H4 (cell line): Measurements from ENCODE around the gene ABHD12. TPM values are rescaled to one million over a fixed set of nuclear protein-coding genes. Genes with fewer than 3 reads are reported as not detected.
A peak's percentile ranks its signal among the peaks of the same experiment; 100 is the strongest.
"Not testable (repeated sequence)": the region's sequence is repeated elsewhere in the genome, so short reads cannot be mapped to it uniquely, and the experiment has no call there.

Source experiments
- DNase-seq: peaks from one replicate; pipeline ENCODE4 v3.0.0-alpha.2; 2015; ENCODE audit warnings: low spot score
- total RNA-seq: library from RNA; depleted of rRNA; stranded (reverse); fragments of >200 nt; shearing (Covaris generic); gene quantifications from 2 replicates; pipeline ENCODE4 v1.2.3, GENCODE V29; 2014

The ABHD12 gene
- total RNA-seq, 1 experiment from 2014 or later = 24.7 TPM

GRCh38 chr20:25321991-25322390 lies 68.6 kb downstream of the ABHD12 start:
- DNase-seq = no peak

DNA sequence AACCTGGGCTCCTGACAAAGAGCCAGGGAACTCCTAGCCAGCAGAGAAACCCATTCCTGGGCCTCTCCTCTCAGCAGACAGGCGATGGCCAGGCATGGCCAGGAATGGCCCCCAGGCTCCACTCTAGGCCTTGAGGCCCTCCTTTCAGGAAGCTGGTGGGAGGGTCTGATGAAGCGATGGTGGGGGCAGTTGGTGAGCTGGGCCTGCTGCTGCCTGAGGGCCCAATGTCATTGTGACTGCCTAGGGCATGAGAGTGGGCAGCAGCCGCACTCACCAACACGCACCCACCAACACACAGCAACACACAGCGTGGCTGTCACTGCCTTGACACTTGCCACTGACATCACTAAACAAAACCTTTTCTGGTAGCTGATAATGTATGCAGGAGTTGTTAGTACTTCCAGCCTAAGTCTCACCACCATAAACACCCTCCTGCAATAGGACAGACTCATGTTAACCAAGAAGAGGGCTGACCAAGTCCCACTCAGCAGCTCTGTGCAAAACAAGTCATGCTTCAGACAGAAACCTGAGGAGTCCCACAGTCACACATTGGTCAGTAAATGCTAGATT lies 69.3 kb downstream of the ABHD12 start:
- no peak for DNase-seq

DNA sequence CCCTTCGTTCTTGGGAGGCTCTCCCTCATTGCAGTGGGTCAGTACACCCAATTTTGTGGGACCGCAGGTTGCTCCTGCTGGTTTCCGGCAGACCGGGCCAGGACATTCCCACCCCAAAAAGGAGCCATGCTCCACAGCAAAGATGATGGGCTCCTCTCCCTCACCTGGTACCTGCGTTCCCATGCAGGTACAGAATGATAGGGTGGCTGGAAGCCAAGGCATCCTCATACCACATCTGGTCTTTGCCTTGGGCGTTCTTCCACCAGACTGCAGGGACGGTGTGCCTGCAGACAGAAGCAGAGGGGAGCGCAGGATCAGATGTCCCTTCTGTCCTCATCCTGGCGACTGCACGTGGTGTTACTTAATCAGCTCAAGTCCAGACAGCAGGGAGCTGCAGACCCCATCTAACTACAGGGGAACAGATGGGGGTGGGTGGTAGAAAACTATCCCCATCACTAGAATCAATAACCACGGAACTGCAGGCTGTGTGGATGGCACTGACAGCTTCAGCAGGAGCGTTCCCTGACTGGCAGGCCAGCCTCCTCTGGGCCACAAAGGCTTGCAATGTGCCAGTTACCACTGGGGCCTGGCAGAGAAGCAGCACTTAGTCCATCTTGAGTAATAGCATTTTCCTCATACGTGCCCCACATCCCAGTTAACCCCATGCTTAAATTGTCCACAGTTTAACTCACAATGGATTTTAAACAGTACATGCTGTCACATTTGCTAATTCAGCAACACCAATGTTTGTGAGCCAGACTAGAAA lies 70.4 kb downstream of the ABHD12 start:
- no peak for DNase-seq

DNA sequence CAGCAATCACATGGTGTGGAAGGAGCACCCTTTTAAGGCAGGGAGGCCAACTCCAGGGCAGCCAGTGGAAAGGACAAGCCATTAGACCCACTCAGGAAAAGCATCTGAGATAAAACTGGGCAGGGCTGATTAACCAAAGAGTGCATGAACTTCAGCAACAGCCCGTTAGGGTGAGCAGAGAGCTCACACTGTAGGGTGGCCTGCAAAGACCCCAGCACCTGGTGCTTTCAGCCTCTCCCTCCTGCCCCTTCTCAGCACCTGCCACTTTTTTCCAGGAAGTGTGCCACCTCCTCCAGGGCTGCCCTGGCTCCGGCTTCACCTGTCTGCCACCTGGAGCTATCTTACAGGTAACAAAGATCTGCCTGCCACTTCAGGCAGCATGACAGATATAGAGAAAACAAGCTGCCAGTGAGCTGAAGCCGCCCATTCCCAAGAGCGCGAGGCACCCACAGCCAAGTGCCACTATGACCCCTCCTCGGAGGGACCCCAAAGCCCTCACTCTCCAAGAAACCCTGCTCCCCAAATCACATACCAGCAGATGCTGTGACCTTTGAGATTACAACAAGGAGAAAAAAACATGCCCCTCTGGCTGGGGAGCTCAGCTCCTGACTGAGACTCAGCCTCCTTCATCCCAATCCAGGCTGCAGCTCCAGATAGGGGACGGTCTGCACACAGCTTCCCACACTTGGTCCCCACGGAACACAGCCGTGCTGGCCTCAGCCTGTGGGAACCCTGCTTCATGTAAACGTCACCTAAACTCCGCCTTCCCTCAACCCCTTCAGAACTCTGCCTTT lies 71.2 kb downstream of the ABHD12 start:
- no peak for DNase-seq

DNA sequence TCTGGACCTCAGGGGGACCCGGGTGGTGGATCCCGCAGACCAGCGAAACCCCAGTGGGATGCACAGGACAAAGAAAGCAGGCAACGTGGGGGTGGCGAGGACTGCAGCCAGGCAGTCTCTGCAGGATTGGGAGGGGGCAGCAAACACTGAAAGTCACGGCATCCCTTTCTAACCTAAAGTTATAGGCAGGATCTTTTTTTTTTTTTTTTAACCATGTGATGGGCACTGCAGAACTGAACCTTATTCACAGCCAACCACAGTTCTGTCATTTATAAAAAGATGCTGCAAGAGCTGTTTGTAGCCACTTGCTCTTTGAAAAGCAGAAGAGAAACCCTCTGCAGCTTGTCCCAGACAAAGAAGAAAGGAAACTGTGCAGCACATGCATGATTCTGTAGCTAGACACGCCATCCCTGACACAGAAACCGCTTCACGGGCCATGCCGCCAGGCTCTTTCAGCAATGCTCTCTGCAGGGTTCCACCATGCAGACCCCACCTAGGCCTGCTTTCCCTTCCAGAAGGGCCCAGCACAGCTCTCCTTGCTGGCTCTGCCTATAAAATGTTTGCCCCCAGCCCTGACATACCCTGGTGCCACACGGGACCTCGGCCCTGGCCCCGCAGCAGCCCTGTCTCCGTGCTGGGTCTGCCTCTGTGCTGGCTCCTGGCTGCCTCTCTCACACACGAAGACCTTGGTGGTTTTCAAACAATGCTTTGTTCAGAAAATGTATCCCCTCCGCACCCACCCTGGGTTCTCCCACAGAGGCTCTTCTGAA lies 72.0 kb downstream of the ABHD12 start:
- no peak for DNase-seq

DNA sequence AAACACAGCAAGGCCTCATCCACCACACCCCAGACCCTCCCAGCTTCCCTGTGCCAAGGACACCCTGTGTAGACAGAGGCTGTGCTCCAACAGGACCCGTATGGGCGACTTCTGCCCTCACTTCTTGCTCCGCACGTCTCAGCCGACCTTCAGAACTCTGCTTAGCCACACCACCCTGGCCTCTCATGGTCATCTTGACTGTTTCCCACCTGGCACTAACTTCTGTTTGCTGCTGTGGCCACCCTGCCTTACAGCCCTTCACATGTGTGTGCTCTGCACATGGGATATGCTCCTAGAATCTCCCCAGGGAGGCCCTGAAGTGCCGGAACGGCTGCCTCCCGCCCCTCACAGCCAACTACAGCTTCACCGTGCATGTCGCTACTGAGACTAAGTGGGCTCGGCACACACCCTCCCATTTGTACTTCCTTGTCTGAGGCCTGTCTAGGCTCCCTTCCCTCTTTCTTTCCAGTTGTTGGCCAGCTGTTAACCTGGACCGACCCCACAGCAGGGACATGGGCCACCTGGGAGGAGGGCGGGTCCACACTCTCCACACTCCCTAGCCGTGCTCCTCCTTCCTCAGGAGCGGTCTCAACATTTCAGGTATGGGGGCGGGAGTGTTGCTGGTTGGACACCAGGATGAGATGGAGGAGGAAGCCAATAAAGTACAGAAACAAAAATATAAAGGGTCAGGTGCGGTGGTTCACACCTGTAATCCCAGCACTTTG lies 73.1 kb downstream of the ABHD12 start:
- DNase-seq = no peak

- DNase-seq = no peak
Measured at GRCh38 chr20:25316506-25317190, 74.0 kb downstream of the ABHD12 start.

DNA sequence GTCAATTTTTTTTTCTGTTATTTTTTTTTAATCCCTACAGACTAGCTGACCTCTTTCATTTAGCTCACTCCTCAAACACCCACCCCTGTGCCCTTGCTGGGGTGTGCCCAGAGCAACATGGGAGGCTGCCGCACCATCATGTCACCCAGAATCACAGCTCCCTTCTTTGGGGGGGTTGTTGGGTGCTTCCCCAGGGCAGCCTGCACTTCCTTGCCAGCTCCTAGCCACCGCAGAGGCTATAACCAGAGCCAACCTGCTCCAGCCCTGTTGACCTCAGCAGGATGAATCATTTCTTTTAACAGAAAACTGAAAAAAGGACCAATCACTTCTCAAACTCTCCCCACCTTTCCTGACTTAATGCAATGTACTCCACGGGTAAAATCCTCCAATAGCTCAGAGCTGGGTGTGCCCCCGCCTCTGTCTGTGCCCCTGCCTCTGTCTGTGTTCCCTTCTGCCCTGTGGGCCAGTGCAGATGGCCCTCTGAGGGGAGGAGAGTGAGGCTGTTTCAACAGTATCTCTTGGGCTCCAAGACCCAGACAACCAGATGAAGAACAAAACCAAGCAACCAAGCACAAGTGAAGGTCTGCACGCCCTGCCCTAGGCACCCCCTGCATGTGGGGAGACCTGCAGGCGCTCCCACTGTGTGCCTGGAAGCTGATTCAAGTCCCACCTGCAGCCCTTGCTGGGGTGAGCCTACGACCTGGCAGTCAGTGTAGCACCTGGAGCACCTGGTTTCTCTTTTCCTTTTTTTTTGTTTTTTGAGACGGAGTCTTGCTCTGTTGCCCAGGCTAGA lies 75.0 kb downstream of the ABHD12 start:
- no peak for DNase-seq

- DNase-seq = no peak
Measured at GRCh38 chr20:25314497-25315417, 75.9 kb downstream of the ABHD12 start.

GRCh38 chr20:25313593-25313992 lies 77.0 kb downstream of the ABHD12 start:
- DNase-seq = no peak

- DNase-seq = not testable (repeated sequence)
Measured at GRCh38 chr20:25312716-25313115, 77.9 kb downstream of the ABHD12 start.

DNA sequence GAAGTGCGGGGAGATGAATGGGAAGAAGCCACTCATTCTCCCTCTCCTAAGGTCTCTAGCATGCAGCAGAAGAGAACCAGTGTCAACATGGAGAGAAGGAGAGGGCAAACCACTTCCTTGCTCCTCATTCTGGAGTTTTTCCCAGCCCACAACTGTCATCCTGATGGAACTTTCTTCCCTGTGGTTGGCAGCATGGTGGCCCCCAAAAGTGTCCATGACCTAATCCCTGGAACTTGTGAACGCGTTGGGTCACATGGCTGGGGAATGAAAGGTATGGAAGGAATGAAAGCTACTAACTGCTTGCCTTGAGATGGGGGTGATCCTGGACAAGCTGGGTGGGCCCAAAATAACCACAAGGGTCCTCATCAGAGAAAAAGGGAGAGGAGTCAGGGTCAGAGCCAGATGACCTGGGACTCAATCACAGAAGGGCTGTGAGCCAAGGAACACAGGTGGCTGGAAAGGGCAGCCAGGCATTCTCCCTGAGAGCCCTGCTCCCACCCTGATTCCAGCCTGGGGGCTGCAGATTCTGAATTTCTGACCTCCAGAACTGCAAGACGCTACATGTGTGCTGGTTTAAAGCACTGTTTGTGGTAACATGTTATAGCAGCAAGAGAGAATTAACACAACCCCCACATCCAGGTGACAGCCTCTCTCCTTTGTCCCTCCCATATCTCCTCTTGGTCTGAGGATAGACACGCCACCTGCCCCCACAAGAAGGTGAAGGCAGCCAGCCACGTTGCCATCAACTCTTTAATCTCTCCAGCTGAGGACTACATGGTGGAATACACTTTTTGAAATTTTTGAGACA lies 79.5 kb downstream of the ABHD12 start:
- peak; percentile 40 for DNase-seq

DNA sequence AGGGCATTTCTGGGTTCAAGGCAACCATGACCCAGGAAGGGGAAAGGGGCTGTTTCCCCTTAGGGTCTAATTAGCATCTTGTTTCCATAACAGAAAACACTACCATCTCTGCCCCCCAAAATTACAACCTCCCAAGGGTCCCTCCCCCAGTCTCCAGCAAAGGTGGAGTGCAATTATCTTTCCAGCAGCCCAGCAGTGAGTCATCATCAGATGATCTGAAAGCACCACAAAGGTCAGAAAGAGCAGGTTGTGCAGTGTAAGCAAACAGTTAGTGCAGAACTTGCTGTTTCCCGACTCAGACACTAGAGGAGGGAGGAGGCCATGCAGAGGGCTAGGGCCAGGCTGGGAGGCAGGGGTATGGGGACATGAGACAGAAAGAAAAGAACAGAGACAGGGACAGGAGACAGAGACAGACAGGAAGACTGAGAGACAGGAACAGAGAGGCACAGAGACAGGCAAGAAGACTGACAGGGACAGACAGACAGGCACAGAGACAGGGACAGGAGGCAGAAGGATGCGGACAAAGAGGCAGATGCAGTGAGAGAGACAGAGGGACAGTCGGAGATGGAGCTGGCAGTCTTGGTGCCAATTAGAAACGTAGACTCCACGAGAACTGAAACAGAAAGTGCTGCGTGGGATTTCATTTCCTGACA lies 80.2 kb downstream of the ABHD12 start:
- DNase-seq = peak; percentile 95

DNA sequence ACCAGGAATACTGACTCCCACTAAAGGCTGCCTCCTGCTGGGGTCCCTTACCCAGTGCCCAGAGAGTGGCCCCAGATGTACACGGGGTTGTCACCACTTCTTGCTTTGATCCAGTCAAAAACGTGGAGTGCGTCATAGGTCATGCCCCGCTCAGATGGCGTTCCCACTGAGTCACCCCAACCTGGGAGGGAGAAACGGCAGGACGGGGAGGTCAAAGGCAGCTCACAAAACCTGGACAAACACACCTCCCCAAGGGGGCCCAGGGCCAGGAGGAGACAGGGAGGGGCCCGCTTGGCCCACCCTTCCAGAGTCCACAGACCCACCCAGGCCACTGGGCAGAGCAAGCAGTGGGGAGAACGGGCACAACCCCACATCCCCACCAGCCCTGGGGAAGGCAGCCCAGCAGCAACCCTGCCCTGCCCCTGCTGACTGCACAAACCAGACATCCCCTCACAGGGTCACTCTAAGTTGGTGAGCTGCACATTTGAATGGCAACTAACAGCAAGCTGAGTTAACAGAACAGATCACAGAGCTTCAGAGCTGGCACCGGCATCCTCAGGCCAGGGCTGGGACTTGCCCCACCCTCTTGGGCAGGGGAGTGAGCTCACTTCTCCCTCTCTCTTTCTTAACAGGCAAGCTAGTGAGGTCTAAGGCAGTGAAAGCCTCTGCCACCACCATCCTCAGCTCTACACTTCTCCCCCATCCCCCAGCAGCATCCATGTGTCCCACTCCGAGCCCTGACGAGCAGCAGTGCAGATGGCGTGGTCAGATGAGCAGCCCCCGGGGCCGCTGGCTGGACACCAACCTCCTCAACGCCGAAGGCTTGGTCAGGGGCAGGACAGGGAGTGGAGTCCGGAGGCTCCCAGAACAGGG lies 81.0 kb downstream of the ABHD12 start:
- peak; percentile 93 for DNase-seq

DNA sequence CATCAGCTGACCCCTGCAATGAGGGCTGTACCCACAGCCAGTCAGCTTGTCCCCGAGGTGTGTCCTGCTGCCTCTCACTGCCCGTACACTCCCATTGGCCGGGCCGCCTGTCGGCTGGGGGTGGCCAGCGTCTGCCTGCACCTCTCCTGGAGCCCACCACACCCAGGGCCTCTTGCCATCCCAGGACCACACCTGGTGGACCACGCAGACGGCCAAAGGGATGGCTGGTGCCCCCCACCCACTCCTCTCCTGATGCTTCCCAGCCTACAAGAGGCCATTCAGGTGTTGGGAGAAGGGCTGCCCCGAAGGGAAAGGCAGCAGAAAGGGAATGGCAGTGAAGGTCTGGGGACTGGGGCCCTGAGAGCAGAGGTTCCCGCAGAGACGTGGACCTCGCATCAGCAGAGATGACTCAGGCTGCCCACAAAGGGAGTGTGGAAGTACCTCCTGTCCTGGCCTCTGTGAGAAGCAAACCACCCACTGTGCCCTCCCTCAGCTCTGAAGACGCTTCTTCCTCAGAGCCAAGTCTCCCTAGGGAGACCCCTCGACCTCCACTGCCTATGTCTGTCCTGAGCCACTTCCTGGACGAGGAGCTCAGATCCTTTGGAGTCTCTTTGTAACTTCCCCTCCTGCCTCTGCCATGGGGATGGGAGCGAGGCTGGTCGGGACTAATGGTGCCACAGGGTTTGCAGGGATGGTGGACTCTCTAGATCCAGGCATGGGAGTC lies 81.8 kb downstream of the ABHD12 start:
- peak; percentile 53 for DNase-seq

- no peak for DNase-seq
Measured at GRCh38 chr20:25308083-25308491, 82.5 kb downstream of the ABHD12 start.
